Small intestine (tissue), 7 donors: ENCODE results near the gene TMEM266. TPM values are rescaled to one million over a fixed set of nuclear protein-coding genes. Genes with fewer than 3 reads are reported as not detected.

Experiments used
- DNase-seq, 2 donors: peaks; one replicate each; pipeline versions ENCODE4 v3.0.0 to v3.0.0-alpha.2; 2013
- FAIRE-seq: peaks from 2 replicates; lab custom pipeline; 2012; peaks lifted over from hg19 to GRCh38; lab: Jason Lieb, UNC
- H3K27ac ChIP-seq, 3 donors: one replicate each; pipeline ENCODE4 v1.5.1; 2013; ENCODE audit warnings: low read length in 2 of 3, mild to moderate bottlenecking in 2 of 3, control low read depth in 1 of 3, inconsistent platforms in 1 of 3, low read depth in 1 of 3, moderate library complexity in 1 of 3
- H3K27me3 ChIP-seq, 3 donors: one replicate each; pipeline ENCODE4 v1.6.1; 2013; ENCODE audit warnings: low read length in 3 of 3, inconsistent platforms in 1 of 3; ENCODE audit not compliant: control insufficient read depth in 3 of 3, insufficient read depth in 3 of 3
- H3K36me3 ChIP-seq, 3 donors: one replicate each; pipeline ENCODE4 v1.6.1; 2013; ENCODE audit warnings: low read length in 3 of 3, inconsistent platforms in 1 of 3, low read depth in 1 of 3, mild to moderate bottlenecking in 1 of 3, moderate library complexity in 1 of 3; ENCODE audit not compliant: control insufficient read depth in 3 of 3, insufficient read depth in 2 of 3
- H3K4me1 ChIP-seq, 3 donors: one replicate each; pipeline ENCODE4 v1.6.1; 2013; ENCODE audit warnings: low read length in 2 of 3, inconsistent platforms in 1 of 3, low read depth in 1 of 3, mild to moderate bottlenecking in 1 of 3, moderate library complexity in 1 of 3; ENCODE audit not compliant: control insufficient read depth in 3 of 3, insufficient read depth in 2 of 3
- H3K4me3 ChIP-seq, 3 donors: one replicate each; pipeline ENCODE4 v1.5.1; 2013; ENCODE audit warnings: low read length in 3 of 3, control low read depth in 1 of 3, inconsistent platforms in 1 of 3, low read depth in 1 of 3, mild to moderate bottlenecking in 1 of 3, moderate library complexity in 1 of 3
- H3K9me3 ChIP-seq, 2 donors: one replicate each; pipeline ENCODE4 v1.6.1; 2013; ENCODE audit warnings: low read depth in 1 of 2, low read length in 1 of 2; ENCODE audit not compliant: control insufficient read depth in 2 of 2, insufficient read depth in 1 of 2
- WGBS, 3 donors: extraction: QIAGEN DNeasy Blood & Tissue Kit; methylation state at CpG; one replicate each; pipeline ENCODE4 v1.1.7; 2013; 5-methylcytosine and 5-hydroxymethylcytosine counted together
- polyA plus RNA-seq, 4 donors: library from polyadenylated mRNA; stranded (reverse) in 3 of 4; unstranded in 1 of 4; fragments of 200-250 nt in 3 of 4; fragments of 120-200 nt in 1 of 4; gene quantifications; one replicate each; pipeline versions ENCODE4 v1.2.1 to v1.2.3, GENCODE V29; 2013
- donor health status: healthy with polysubstance abuse.
- donor health status: control.
- donor health status: control.
- donor health status: Bipolar disorder and iron deficiency.
- donor health status: healthy.

The TMEM266 gene
- polyA plus RNA-seq, 4 donors = 0.88 to 1.1 TPM; not detected in 2

DNA sequence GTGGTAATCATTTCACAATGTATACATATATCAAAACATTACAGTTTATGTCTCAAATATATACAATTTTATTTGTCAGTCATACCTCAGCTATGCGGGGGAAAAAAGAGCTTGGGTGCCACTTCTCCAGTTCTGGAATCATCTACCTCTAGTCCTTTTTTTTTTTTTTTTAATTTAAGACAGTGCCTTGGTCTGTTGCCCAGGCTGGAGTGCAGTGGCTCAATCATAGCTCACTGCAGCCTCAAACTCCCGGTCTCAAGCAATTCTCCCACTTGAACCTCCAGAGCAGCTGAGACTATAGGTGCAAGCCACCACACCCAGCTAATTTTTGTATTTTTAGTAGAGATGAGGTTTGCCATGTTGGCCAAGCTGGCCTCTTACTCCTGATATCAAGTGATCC, 67.4 kb downstream of the TMEM266 start:
- no peak overlapping the region for H3K27ac ChIP-seq
- H3K36me3 ChIP-seq = no peaks in the 10 kb centered on the region
- no peak for DNase-seq
- H3K27me3 ChIP-seq = peaks cover 0 to 5% (median 3%) of the 10 kb centered on the region in 3 donors
- WGBS, 3 donors = 71 to 86% (median 79%) methylated on average over 2 of the region's 2 CpGs
- FAIRE-seq = no peak
- H3K4me1 ChIP-seq = no peaks in the 10 kb centered on the region
- no peaks in the 10 kb centered on the region for H3K9me3 ChIP-seq
- no peak overlapping the region for H3K4me3 ChIP-seq

GRCh38 chr15:76127880-76128279, 68.1 kb downstream of the TMEM266 start:
- H3K4me3 ChIP-seq = no peak overlapping the region
- no peak for FAIRE-seq
- H3K27me3 ChIP-seq = peaks cover 0 to 5% (median 3%) of the 10 kb centered on the region in 3 donors
- no peaks in the 10 kb centered on the region for H3K9me3 ChIP-seq
- no peaks in the 10 kb centered on the region for H3K36me3 ChIP-seq
- 48 to 61% (median 54%) methylated on average over 4 of the region's 4 CpGs for WGBS, 3 donors
- no peak for DNase-seq
- H3K4me1 ChIP-seq = no peaks in the 10 kb centered on the region
- no peak overlapping the region for H3K27ac ChIP-seq

DNA sequence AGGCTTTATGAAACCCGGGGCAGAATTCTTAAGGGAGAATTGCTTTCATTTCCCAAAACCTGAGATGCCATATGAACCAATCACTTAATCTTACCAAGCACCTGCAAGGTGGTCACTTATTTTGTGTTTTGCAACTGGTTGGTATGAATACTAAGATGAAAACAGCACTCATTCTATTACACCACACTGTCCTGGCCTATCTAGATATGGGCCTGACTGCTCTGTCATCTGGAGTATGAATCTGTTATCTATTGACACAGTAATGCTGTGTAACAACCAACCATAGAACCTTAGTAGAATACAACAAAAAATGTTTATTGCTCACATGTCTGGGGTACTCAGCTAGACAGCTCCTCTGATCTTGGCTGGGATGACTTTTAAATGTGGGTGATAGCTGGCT, 74.8 kb downstream of the TMEM266 start:
- 85 to 100% (median 85%) methylated on average over 1 of the region's 1 CpG for WGBS, 3 donors
- no peak overlapping the region for H3K27ac ChIP-seq
- no peaks in the 10 kb centered on the region for H3K36me3 ChIP-seq
- H3K27me3 ChIP-seq = peaks cover 0 to 8% (median 0%) of the 10 kb centered on the region in 3 donors
- no peak overlapping the region for H3K4me3 ChIP-seq
- no peaks in the 10 kb centered on the region for H3K9me3 ChIP-seq
- H3K4me1 ChIP-seq = no peaks in the 10 kb centered on the region
- no peak for FAIRE-seq
- no peak for DNase-seq

DNA sequence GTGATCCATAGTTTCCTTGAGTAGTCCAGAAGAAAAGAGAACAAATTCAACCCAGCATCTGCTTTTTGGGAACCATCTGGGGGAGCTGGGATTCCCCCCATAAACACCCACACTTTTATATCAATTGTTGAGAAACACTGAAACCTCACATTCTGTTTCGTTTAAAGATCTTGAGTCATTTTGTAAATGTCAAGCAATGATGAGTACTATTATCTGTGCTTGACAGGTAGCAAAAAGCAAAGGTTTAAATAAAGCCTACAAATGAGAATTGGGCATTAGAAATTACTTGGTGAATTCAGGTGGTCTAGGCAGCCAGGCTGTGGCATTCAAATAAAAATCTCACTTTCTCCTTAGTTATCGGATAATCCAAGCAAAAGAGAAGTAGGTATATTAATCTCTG, 75.7 kb downstream of the TMEM266 start:
- no peak for DNase-seq
- no peak for FAIRE-seq
- Histone ChIP-seq H3K4me1 (no peaks in the 10 kb centered on the region), H3K36me3 (no peaks in the 10 kb centered on the region), H3K27me3 (peaks cover 0 to 15% (median 0%) of the 10 kb centered on the region in 3 donors), H3K27ac (no peak overlapping the region), H3K9me3 (no peaks in the 10 kb centered on the region), H3K4me3 (no peak overlapping the region)
- WGBS, 3 donors = 69 to 75% (median 75%) methylated on average over 2 of the region's 2 CpGs

DNA sequence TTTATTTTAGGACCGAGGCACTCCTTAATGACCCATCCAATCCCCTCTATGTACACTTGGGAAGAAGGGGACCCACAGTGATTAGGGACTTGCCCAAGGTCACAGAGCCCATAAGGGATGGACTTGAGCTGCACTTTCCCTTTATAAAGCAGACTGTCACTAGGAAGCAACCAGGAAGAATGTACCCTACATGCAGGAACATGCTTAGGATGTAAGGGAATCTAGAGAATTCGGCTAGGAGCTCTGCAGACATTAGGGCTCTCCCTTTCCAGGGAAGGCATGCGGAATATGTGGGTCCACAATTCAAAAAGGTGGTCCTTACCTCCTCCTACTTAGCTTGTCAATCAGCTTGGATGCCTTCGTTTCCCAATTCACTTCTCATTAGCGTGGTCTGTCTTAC, 78.7 kb downstream of the TMEM266 start:
- no peak overlapping the region for H3K27ac ChIP-seq
- H3K4me1 ChIP-seq = no peaks in the 10 kb centered on the region
- no peak for DNase-seq
- no peak overlapping the region for H3K4me3 ChIP-seq
- no peak for FAIRE-seq
- 73 to 84% (median 83%) methylated on average over 5 of the region's 5 CpGs for WGBS, 3 donors
- no peaks in the 10 kb centered on the region for H3K9me3 ChIP-seq
- no peaks in the 10 kb centered on the region for H3K36me3 ChIP-seq
- peaks cover 0 to 18% (median 0%) of the 10 kb centered on the region in 3 donors for H3K27me3 ChIP-seq

DNA sequence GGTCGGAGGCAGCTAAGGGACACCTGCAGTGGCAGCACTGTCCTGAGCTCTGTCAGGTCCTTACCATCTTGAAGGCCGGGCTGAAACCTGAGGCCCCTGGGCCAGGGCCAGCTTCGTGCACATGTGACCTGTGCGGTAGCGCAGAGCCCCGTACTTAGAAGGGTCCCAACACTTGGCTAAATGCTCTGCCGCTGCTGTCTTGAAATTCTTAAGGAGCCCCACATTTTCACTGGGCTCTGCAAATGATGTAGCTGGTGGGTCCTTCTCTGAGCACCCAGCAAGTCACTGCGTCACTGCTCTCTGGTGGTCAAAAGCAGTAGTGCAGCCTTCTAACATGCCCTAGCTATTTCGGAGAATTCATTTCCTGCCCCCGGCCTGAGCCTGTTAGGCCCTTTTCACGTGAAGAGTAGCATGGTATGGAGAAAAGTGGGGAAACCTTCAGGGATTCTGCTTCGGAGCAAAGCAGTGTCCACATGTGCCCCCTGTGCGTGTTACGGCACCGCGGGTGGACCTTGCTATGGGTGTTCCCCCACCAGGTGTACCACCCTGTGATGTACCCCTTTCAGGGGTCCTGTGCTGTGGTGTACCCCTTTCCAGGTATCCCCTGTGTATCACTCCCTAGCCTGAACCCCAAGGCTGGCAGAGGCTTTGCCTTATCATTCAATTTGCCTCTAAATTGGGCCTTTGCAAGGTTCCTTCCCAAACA, 79.7 kb downstream of the TMEM266 start:
- FAIRE-seq (no peak), DNase-seq (peak; percentile 63 to 80)
- Histone ChIP-seq H3K27ac (no peak overlapping the region), H3K4me1 (no peaks in the 10 kb centered on the region), H3K27me3 (peaks cover 0 to 22% (median 0%) of the 10 kb centered on the region in 3 donors), H3K9me3 (no peaks in the 10 kb centered on the region), H3K4me3 (no peak overlapping the region), H3K36me3 (no peaks in the 10 kb centered on the region)
- WGBS, 3 donors = 20 to 33% (median 27%) methylated on average over 16 of the region's 16 CpGs

DNA sequence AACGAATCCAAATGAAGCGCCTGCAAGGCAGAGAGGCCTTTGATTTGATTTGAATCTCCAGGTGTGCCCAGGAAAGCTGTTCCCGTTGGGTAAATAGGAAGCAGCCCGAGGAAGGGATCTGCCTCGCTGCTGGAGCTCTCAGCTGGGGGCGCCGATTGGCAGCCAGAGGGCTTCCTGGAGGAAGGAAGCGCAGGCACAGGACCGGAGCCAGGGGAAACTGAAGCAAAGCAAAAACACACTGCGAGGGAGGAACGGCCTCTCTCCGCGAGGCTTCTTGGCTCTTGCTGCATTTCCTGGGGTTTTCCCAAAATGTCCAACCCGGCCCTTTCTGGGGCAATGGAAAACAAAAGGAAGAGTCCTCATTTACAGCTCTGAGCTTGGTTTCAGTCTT, 80.3 kb downstream of the TMEM266 start:
- H3K27ac ChIP-seq = no peak overlapping the region
- WGBS, 3 donors = 26 to 38% (median 26%) methylated on average over 14 of the region's 14 CpGs
- no peak for DNase-seq
- H3K9me3 ChIP-seq = no peaks in the 10 kb centered on the region
- H3K4me1 ChIP-seq = no peaks in the 10 kb centered on the region
- H3K36me3 ChIP-seq = no peaks in the 10 kb centered on the region
- H3K27me3 ChIP-seq = peaks cover 0 to 24% (median 0%) of the 10 kb centered on the region in 3 donors
- no peak for FAIRE-seq
- no peak overlapping the region for H3K4me3 ChIP-seq

DNA sequence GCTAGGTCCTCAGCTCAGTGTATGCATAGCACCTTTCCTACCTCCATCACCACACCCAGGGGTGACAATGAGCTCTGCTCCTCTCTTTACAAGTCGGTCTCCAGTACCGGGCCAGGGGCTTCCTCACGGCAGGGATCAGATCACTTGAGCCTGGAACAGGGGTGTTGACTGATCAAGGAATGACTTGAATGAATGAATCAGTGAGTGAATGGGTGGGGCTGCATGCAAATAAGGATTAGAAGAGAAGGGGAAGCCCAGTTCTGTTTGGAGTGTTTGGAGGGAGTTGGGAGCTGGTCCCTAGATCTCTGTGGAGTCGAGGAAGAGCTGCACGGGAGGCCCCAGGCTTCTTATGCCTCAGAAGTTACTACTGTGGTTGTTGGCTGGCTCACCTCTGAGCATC, 87.0 kb downstream of the TMEM266 start:
- no peak overlapping the region for H3K27ac ChIP-seq
- no peaks in the 10 kb centered on the region for H3K4me1 ChIP-seq
- FAIRE-seq (no peak), DNase-seq (no peak)
- H3K9me3 ChIP-seq = no peaks in the 10 kb centered on the region
- 66 to 82% (median 71%) methylated on average over 5 of the region's 5 CpGs for WGBS, 3 donors
- no peaks in the 10 kb centered on the region for H3K36me3 ChIP-seq
- peaks cover 0 to 31% (median 0%) of the 10 kb centered on the region in 3 donors for H3K27me3 ChIP-seq
- no peak overlapping the region for H3K4me3 ChIP-seq
